ENCODE data around the gene ACHE.
"Not testable (repeated sequence)": the region's sequence is repeated elsewhere in the genome, so short reads cannot be mapped to it uniquely, and the experiment has no call there.

The ACHE gene

GRCh38 chr7:100895701-100895955 is at the start of gene ACHE:
Gene ACHE, minus strand, starts transcription at chr7:100895888. Its CDS starts 1,656 bp downstream, at chr7:100894232.
- no peak for DNase-seq (ENCODE audit: low read depth)

GRCh38 chr7:100944138-100944537 is 48.5 kb upstream of the ACHE start:
- DNase-seq (ENCODE audit: low read depth): no peak

DNA sequence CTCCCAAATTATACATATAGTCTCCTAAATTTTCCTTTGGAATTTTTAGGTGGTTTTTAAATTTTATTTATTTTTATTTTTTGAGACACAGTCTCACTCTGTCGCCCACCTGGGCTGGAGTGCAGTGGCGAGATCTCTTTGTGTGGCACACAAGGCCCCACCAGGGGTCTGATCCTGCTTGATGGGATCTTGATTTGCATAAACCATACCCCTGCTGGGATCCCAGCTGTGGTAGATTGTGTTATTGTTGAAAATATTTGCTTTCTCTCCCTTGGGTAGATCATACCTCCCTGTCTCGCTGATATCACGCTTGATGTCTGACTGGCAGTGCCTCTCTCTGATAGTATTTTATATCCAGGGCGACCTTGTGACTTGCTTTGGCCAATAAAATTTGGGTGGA is 48.0 kb upstream of the ACHE start:
- no peak for DNase-seq (ENCODE audit: low read depth)

- DNase-seq (ENCODE audit: low read depth): no peak
These were observed 46.5 kb upstream of the ACHE start for GRCh38 chr7:100942045-100942774.

DNA sequence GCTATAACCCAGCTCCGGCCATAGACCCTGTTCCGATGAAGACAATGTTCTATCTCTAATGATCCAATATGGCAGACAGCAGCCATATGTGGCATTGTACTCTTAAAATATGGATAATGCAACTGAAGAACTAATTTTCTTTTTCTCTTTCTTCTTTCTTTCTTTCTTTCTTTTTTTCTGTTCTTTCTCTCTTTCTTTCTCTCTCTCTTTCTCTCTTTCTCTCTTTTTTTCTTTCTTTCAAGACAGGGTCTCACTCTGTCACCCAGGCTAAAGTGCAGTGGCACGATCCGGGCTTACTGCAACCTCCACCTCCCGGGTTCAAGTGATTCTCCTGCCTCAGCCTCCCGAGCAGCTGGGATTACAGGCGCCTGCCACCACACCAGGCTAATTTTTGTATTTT is 40.5 kb upstream of the ACHE start:
- not testable (repeated sequence) for DNase-seq (ENCODE audit: low read depth)

DNA sequence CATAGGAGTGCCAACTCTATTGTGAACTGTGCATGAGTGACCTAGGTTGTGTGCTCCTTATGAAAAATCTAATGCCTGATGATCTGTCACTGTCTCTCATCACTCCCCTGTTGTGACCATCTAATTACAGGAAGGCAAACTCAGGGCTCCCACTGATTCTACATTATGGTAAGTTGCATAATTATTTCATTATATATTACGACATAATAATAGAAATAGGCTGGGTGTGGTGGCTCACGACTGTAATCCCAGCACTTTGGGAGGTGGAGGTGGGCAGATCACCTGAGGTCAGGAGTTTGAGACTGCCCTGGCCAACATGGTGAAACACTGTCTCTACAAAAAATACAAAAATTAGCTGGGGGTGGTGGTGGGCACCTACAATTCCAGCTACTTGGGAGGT is 39.7 kb upstream of the ACHE start:
- not testable (repeated sequence) for DNase-seq (ENCODE audit: low read depth)

GRCh38 chr7:100933734-100934133 is 38.0 kb upstream of the ACHE start:
- DNase-seq (ENCODE audit: low read depth): no peak

GRCh38 chr7:100929808-100930174 is 34.1 kb upstream of the ACHE start:
- DNase-seq (ENCODE audit: low read depth): no peak

- not testable (repeated sequence) for DNase-seq (ENCODE audit: low read depth)
These were observed 27.9 kb upstream of the ACHE start for GRCh38 chr7:100923616-100924015.

DNA sequence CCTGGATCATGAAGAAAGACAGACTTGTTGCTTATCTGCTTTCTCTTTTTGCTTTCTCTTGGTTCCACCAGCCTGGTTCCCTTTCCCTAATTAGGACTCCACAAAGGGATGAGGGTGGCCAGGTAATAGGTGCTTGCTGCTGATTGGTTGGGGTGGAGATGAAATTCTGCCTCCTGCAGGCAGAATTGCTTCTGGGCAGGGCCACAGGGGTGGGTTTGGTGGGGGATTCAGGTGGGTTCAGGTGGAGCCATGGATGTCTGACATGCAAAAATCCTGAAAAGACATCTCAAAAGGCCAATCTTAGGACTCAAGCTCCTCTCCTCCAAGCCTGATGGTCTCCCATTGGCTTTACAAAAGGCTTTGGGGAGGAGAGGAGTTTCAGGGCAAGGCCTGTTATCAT is 25.4 kb upstream of the ACHE start:
- no peak for DNase-seq (ENCODE audit: low read depth)

GRCh38 chr7:100919779-100920437 is 24.2 kb upstream of the ACHE start:
- not testable (repeated sequence) for DNase-seq (ENCODE audit: low read depth)

- DNase-seq (ENCODE audit: low read depth): not testable (repeated sequence)
These were observed 23.6 kb upstream of the ACHE start for GRCh38 chr7:100919335-100919734.

DNA sequence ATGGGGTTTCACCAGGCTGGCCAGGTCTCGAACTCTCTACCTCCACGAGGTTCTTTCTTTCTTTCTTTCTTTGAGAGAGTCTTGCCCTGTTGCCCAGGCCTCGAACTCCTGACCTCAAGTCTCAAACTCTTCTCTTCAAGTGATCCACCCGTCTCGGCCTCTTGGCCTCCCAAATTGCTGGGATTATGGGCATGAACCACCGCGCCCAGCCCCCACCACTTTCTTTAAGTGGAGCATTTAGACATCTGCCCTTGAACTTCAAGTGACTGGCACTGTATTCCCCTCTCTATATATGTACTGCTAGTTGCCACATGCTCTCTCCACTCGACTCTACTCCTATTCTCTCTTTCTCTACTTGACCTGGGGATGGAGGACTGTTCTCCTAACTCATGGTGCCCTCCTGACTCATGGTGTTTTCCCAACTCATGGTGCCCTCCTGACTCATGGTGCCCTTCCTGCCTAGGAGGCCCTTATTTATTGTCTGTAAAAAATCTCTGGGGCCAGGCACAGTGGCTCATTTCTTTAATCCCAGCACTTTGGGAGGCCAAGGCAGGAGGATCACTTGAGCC is 19.3 kb upstream of the ACHE start:
- DNase-seq (ENCODE audit: low read depth): no peak

DNA sequence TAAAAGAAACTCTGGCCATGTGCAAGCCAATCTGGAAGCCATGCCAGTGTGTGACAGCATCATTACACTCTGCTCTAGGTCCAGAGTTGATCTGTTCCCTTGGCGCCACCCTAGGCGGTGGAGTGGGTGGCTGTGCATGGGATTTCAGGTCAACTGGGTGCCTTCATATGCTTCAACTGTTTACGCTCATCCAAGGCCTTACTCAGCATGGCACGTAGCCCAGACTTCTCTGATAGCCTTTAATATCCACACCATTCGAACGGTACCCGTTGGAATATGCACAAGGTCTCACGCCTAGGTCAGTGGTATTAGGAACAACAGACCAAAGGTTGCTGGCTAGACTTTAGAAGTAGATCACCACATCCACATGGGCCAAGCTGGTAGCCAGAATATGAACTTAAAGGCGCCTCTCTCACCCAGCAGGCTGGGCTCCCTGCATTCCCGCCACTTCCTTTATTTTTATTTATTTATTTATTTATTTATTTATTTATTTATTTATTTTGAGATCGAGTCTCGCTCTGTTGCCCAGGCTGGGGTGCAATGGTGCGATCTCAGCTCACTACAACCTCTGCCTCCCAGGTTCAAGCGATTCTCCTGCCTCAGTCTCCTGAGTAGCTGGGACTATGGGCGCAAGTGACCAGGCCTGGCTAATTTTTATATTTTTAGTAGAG is 18.7 kb upstream of the ACHE start:
- no peak for DNase-seq (ENCODE audit: low read depth)

DNA sequence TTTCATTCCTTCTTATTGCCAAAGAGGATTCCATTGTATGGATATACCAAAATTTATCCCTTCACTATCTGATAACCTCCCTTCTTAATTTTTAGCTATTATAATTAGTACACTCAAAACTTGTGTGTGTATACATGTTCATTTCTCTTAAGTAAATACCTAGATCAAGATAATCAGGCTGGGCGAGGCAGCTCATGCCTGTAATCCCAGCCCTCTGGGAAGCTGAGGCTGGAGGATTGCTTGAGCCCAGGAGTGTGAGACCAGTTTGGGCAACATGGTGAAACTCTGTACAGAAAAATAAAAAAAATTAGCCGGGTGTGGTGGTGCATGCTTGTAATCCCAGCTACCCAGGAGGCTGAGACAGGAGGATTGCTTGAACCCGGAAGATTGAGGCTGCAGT is 15.8 kb upstream of the ACHE start:
- DNase-seq (ENCODE audit: low read depth): no peak

DNA sequence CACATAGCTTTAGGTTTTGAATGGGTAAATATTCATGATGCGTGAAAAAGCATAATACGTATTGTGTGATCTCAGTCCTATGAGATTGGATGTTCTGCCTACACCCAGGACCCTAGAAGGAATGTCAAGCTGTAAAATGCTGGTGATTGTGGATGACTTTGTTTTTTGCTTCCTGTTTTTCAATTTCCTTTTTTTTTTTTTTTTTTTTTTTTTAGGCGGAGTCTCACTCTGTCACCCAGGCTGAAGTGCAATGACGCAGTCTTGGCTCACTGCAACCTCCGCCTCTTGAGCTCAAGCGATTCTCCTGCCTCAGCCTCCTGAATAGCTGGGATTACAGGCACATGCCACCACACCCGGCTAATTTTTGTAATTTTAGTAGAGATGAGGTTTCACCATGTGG is 14.8 kb upstream of the ACHE start:
- not testable (repeated sequence) for DNase-seq (ENCODE audit: low read depth)

- no peak for DNase-seq (ENCODE audit: low read depth)
These were observed 12.8 kb upstream of the ACHE start for GRCh38 chr7:100908512-100908911.

DNA sequence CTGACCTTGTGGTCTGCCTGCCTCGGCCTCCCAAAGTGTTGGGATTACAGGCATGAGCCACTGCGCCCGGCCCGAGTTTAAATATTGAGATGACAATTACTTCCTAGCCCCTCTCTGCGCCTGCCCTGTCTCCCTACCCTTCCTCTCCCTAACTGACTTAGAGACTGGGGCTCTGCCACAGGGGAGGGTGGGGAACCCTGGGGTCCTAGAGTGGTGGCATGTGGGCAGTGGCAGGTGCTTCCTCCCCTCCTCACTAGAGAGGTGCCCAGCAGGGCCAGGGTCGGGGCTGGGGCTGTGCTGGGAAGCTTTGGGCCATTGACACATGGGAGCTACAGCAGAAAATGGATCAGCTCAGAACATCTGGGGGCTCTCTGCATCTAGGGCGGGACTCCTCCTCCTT is 7.0 kb upstream of the ACHE start:
- no peak for DNase-seq (ENCODE audit: low read depth)

- no peak for DNase-seq (ENCODE audit: low read depth)
These were observed 6.2 kb upstream of the ACHE start for GRCh38 chr7:100901921-100902332.

GRCh38 chr7:100900978-100901377 is 5.3 kb upstream of the ACHE start:
- no peak for DNase-seq (ENCODE audit: low read depth)

- no peak for DNase-seq (ENCODE audit: low read depth)
These were observed 3.7 kb upstream of the ACHE start for GRCh38 chr7:100899432-100899831.

DNA sequence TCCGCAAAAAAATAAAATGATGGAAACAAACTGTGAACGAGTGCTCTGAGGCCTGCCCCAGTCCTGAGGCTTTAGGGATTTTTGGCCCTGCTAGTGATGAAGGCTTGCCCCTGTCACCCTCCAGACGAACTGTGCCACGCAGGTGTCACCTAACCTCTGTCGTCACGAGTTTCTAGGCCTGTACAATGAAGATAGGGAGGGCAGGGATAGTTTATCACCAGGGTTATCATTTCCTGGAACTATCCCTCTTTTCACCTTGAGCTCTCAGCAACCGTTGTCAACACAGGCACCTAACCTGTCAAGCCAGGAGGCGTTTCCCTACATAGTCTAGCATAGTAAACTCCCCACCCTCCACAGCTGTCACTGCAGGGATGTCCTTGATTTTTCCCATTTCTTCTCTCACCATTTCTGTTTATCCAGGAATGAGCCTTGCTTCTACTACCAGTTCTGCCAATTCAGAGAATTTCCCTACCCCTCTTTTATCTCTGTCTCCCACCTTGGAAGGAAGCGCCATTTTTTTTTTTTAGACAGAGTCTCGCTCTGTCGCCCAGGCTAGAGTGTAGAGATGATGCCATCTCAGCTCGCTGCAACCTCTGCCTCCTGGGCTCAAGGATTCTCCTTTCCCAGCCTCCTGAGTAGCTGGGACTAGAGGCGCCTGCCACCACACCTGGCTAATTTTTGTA is 2.2 kb upstream of the ACHE start:
- DNase-seq (ENCODE audit: low read depth): no peak
